GM19455 (cell line): ENCODE results near the gene SEMA5B.

Experiments
- ATAC-seq: cut with Tn5 transposase; IDR thresholded peaks from one replicate; pipeline ENCODE4 v1.9.1; 2021; ENCODE audit not compliant: unreplicated experiment

Gene SEMA5B

GRCh38 chr3:122926811-122927210 is 100.8 kb downstream of the SEMA5B start:
- ATAC-seq = no peak

GRCh38 chr3:122926322-122926721 is 101.2 kb downstream of the SEMA5B start:
- ATAC-seq = no peak

- ATAC-seq = no peak
Measured at GRCh38 chr3:122925756-122926155, 101.8 kb downstream of the SEMA5B start.

GRCh38 chr3:122924056-122924455 is 103.5 kb downstream of the SEMA5B start:
- no peak for ATAC-seq

- no peak for ATAC-seq
Measured at GRCh38 chr3:122923611-122924010, 104.0 kb downstream of the SEMA5B start.

- ATAC-seq = no peak
Measured at GRCh38 chr3:122921791-122922651, 105.5 kb downstream of the SEMA5B start.

GRCh38 chr3:122920986-122921385 is 106.6 kb downstream of the SEMA5B start:
- ATAC-seq = no peak

- ATAC-seq = no peak
Measured at GRCh38 chr3:122919291-122919610, 108.3 kb downstream of the SEMA5B start.

GRCh38 chr3:122918576-122919290 is 108.8 kb downstream of the SEMA5B start:
- ATAC-seq = no peak

- ATAC-seq = no peak
Measured at GRCh38 chr3:122917412-122917811, 110.2 kb downstream of the SEMA5B start.

- ATAC-seq = no peak
Measured at GRCh38 chr3:122916580-122916979, 111.0 kb downstream of the SEMA5B start.

GRCh38 chr3:122916084-122916483 is 111.5 kb downstream of the SEMA5B start:
- no peak for ATAC-seq

- no peak for ATAC-seq
Measured at GRCh38 chr3:122915300-122916055, 112.1 kb downstream of the SEMA5B start.

- ATAC-seq = no peak
Measured at GRCh38 chr3:122913539-122914100, 113.9 kb downstream of the SEMA5B start.

- ATAC-seq = no peak
Measured at GRCh38 chr3:122912772-122913538, 114.6 kb downstream of the SEMA5B start.

- ATAC-seq = no peak
Measured at GRCh38 chr3:122911901-122912300, 115.7 kb downstream of the SEMA5B start.

- ATAC-seq = no peak
Measured at GRCh38 chr3:122908251-122908650, 119.3 kb downstream of the SEMA5B start.

- ATAC-seq = no peak
Measured at GRCh38 chr3:122907471-122907870, 120.1 kb downstream of the SEMA5B start.

GRCh38 chr3:122903171-122903570 is 124.4 kb downstream of the SEMA5B start:
- ATAC-seq = no peak

GRCh38 chr3:122902326-122902725 is 125.2 kb downstream of the SEMA5B start:
- ATAC-seq = no peak

GRCh38 chr3:122898298-122898697 is 129.3 kb downstream of the SEMA5B start:
- ATAC-seq = no peak
